ENCODE results near the gene SETD4. TPM values are rescaled to one million over a fixed set of nuclear protein-coding genes. Genes with fewer than 3 reads are reported as not detected.

SETD4 gene
- total and polyA plus RNA-seq, 2 donors (not counting 1 experiment from before 2014, with no cell fraction given): 10.7 to 17.2 TPM

DNA sequence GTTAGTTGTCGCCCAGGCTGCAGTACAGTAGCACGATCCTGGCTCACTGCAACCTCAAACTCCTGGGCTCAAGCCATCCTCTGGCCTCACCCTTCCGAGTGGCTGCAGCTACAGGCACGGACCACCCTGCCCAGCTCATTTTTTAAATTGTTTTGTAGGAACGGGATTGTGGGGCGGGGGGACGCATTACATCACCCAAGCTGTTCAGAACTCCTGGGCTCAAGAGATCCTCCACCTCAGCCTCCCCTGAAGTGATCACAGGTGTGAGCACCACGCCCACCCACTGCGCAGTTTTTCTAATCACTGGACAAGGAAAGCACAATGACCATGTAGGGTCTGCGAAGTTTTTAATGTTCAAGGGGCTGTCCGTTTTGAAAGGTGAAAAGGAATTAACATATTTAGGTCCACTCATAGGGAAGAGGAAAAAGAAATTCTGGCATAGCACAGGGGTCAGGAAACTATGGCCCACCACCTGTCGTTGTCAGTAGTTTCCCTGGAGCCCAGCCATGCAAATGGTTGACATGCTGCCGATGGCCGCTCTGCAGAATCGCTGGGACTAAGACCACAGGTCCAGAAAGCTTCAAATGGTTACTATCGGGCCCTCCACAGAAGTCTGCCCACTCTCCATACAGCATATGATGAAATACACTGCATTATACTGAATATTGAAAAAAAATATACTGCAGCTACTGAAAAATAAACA lies 26.0 kb downstream of the SETD4 start:
- H3K4me2 ChIP-seq (ENCODE audit: extremely low read depth, insufficient read depth, low read length): no peak overlapping the region
- H3K79me2 ChIP-seq (ENCODE audit: control insufficient read depth, insufficient read depth, low read length): no peaks in the 10 kb centered on the region
- no peak for DNase-seq (ENCODE audit: low read depth in 2 of 2)
- no peak overlapping the region for H2AFZ ChIP-seq (ENCODE audit: low read length)
- no peak overlapping the region for H3K27ac ChIP-seq (ENCODE audit: insufficient read depth, low read length)
- no peak overlapping the region for H3K4me3 ChIP-seq (replicated peaks in 1 of 4; ENCODE audit: control extremely low read depth in 1 of 4, insufficient read depth in 1 of 4, low read depth in 3 of 4, low read length in 4 of 4)
- no peaks in the 10 kb centered on the region for H3K9me3 ChIP-seq (ENCODE audit: control insufficient read depth, insufficient read depth, low read depth, low read length)
- no peak for TF ChIP-seq EZH2 (IDR thresholded peaks at IDR 0.05; ENCODE audit: low read length, missing control alignments)
- H3K27me3 ChIP-seq (ENCODE audit: control insufficient read depth, insufficient read depth, low read length): no peaks in the 10 kb centered on the region
- H3K9ac ChIP-seq (ENCODE audit: insufficient read depth, low read length): no peak overlapping the region
- no peaks in the 10 kb centered on the region for H4K20me1 ChIP-seq (ENCODE audit: control insufficient read depth, extremely low read depth, insufficient read depth, low read length)
- no peaks in the 10 kb centered on the region for H3K4me1 ChIP-seq (ENCODE audit: control insufficient read depth, extremely low read depth, insufficient read depth, low read length)
- peaks cover 11% of the 10 kb centered on the region for H3K36me3 ChIP-seq (ENCODE audit: control insufficient read depth, insufficient read depth, low read length)

DNA sequence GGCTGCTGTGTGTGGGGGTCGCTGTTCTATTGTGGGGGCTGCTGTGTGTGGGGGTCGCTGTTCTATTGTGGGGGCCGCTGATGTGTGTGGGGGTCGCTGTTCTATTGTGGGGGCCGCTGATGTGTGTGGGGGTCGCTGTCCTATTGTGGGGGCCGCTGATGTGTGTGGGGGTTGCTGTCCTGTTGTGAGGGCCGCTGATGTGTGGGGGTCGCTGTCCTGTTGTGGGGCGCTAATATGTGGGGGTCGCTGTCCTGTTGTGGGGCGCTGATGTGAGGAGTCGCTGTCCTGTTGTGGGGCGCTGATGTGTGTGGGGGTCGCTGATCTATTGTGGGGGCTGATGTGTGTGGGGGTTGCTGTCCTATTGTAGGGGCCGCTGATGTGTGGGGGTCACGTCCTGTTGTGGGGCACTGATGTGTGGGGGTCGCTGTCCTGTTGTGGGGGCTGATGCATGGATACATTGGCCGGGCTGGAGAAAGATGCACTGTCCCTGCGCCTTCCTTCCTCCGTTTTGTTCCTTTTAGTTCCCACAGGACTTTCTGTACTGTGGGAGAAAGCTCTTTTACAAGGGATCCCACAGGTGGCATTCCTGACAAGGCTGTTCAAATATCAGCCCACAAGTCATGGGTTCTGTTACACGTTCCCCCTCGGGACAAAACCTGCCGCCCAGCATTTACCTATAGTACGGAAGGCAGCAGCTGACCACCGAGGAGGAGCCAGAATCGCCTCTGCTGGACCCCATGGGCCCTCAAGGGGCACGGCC lies 27.5 kb downstream of the SETD4 start:
- peaks cover 2% of the 10 kb centered on the region for H3K4me1 ChIP-seq (ENCODE audit: control insufficient read depth, extremely low read depth, insufficient read depth, low read length)
- no peak overlapping the region for H3K4me3 ChIP-seq (replicated peaks in 1 of 4; ENCODE audit: control extremely low read depth in 1 of 4, insufficient read depth in 1 of 4, low read depth in 3 of 4, low read length in 4 of 4)
- peaks cover 6% of the 10 kb centered on the region for H3K36me3 ChIP-seq (ENCODE audit: control insufficient read depth, insufficient read depth, low read length)
- no peak overlapping the region for H2AFZ ChIP-seq (ENCODE audit: low read length)
- TF ChIP-seq EZH2 (IDR thresholded peaks at IDR 0.05; ENCODE audit: low read length, missing control alignments): no peak
- TF ChIP-seq, protein P1, sequence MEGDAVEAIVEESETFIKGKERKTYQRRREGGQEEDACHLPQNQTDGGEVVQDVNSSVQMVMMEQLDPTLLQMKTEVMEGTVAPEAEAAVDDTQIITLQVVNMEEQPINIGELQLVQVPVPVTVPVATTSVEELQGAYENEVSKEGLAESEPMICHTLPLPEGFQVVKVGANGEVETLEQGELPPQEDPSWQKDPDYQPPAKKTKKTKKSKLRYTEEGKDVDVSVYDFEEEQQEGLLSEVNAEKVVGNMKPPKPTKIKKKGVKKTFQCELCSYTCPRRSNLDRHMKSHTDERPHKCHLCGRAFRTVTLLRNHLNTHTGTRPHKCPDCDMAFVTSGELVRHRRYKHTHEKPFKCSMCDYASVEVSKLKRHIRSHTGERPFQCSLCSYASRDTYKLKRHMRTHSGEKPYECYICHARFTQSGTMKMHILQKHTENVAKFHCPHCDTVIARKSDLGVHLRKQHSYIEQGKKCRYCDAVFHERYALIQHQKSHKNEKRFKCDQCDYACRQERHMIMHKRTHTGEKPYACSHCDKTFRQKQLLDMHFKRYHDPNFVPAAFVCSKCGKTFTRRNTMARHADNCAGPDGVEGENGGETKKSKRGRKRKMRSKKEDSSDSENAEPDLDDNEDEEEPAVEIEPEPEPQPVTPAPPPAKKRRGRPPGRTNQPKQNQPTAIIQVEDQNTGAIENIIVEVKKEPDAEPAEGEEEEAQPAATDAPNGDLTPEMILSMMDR (conservative IDR thresholded peaks at IDR 0.05 in 1 of 2, IDR thresholded peaks at IDR 0.05 in 1 of 2; ENCODE audit: low read depth in 1 of 2, low read length in 2 of 2): no peak
- no peaks in the 10 kb centered on the region for H3K27me3 ChIP-seq (ENCODE audit: control insufficient read depth, insufficient read depth, low read length)
- no peak overlapping the region for H3K4me2 ChIP-seq (ENCODE audit: extremely low read depth, insufficient read depth, low read length)
- no peaks in the 10 kb centered on the region for H3K79me2 ChIP-seq (ENCODE audit: control insufficient read depth, insufficient read depth, low read length)
- H3K9me3 ChIP-seq (ENCODE audit: control insufficient read depth, insufficient read depth, low read depth, low read length): no peaks in the 10 kb centered on the region
- no peak overlapping the region for H3K27ac ChIP-seq (ENCODE audit: insufficient read depth, low read length)
- no peak for DNase-seq (ENCODE audit: low read depth in 2 of 2)
- H3K9ac ChIP-seq (ENCODE audit: insufficient read depth, low read length): no peak overlapping the region
- H4K20me1 ChIP-seq (ENCODE audit: control insufficient read depth, extremely low read depth, insufficient read depth, low read length): no peaks in the 10 kb centered on the region

DNA sequence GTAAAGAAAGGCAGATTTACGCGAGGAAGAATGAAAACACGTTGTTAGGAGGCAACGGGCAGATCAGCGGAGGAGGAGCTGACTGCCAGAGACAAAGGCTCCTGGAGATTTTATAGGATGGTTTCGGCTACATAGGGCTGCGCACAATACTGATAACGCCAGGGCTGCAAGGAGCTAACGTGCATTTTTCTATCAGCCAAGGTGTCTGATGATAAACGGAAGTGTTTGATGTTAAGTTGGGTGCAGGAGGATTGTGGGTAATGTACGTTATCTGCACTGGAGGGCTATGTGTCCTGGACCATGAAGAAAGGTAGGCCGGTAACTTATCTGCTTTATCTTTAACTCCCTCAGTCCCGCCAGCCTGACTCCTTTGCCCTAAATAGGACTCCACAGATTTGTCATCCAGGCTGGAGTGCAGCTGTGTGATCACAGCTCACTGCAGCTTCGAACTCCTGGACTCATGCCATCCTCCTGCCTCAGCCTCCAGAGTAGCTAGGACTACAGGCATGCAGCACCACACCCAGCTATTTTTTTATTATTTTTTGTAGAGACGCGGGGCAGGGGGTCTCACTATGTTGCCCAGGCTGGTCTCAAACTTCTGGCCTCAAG lies 29.6 kb downstream of the SETD4 start:
- Histone ChIP-seq H3K4me3 (replicated peaks in 1 of 4; ENCODE audit: control extremely low read depth in 1 of 4, insufficient read depth in 1 of 4, low read depth in 3 of 4, low read length in 4 of 4) (no peak overlapping the region), H3K27me3 (ENCODE audit: control insufficient read depth, insufficient read depth, low read length) (no peaks in the 10 kb centered on the region), H2AFZ (ENCODE audit: low read length) (no peak overlapping the region), H4K20me1 (ENCODE audit: control insufficient read depth, extremely low read depth, insufficient read depth, low read length) (no peaks in the 10 kb centered on the region), H3K79me2 (ENCODE audit: control insufficient read depth, insufficient read depth, low read length) (no peaks in the 10 kb centered on the region), H3K9me3 (ENCODE audit: control insufficient read depth, insufficient read depth, low read depth, low read length) (no peaks in the 10 kb centered on the region), H3K36me3 (ENCODE audit: control insufficient read depth, insufficient read depth, low read length) (peaks cover 6% of the 10 kb centered on the region), H3K27ac (ENCODE audit: insufficient read depth, low read length) (no peak overlapping the region), H3K4me1 (ENCODE audit: control insufficient read depth, extremely low read depth, insufficient read depth, low read length) (peaks cover 6% of the 10 kb centered on the region), H3K9ac (ENCODE audit: insufficient read depth, low read length) (no peak overlapping the region), H3K4me2 (ENCODE audit: extremely low read depth, insufficient read depth, low read length) (no peak overlapping the region)
- no peak for TF ChIP-seq EZH2 (IDR thresholded peaks at IDR 0.05; ENCODE audit: low read length, missing control alignments)
- TF ChIP-seq, protein P1 (conservative IDR thresholded peaks at IDR 0.05 in 1 of 2, IDR thresholded peaks at IDR 0.05 in 1 of 2; ENCODE audit: low read depth in 1 of 2, low read length in 2 of 2): no peak
- DNase-seq (ENCODE audit: low read depth in 2 of 2): peak in 1 of 2 donors; percentile 38
